ENCODE data around the gene NFATC2IP. TPM values are rescaled to one million over a fixed set of nuclear protein-coding genes. Genes with fewer than 3 reads are reported as not detected.

NFATC2IP gene
- total and polyA plus RNA-seq, 2 of the 13 experiments (the other 11 are each of a cell fraction or from before 2014, with no cell fraction given) = 32.1 to 48.5 TPM

- TF ChIP-seq ONECUT2 (CRISPR knock-in tag; IDR thresholded peaks at IDR 0.05) (no peak), TEAD2 (CRISPR knock-in tag; IDR thresholded peaks at IDR 0.05) (no peak), ZIK1 (CRISPR knock-in tag; IDR thresholded peaks at IDR 0.05; ENCODE audit: borderline replicate concordance, low read depth) (no peak), CHCHD3 (CRISPR knock-in tag; IDR thresholded peaks at IDR 0.05) (no peak), TSC22D2 (CRISPR knock-in tag; IDR thresholded peaks at IDR 0.05; ENCODE audit: borderline replicate concordance) (no peak), TCF12 (IDR thresholded peaks at IDR 0.05) (no peak), TCF12 (CRISPR knock-in tag; IDR thresholded peaks at IDR 0.05) (0 out of 2 replicates have a peak, but pooled peaks have one; percentile 9), PATZ1 (CRISPR knock-in tag; IDR thresholded peaks at IDR 0.05) (peak; percentile 87), ZNF264 (CRISPR knock-in tag; IDR thresholded peaks at IDR 0.05) (peak; percentile 89), ZNF607 (CRISPR knock-in tag; IDR thresholded peaks at IDR 0.05; ENCODE audit: borderline replicate concordance) (no peak), IRF2 (CRISPR knock-in tag; IDR thresholded peaks at IDR 0.05) (no peak), DMAP1 (CRISPR knock-in tag; IDR thresholded peaks at IDR 0.05) (no peak), ZNF235 (CRISPR knock-in tag; IDR thresholded peaks at IDR 0.05; ENCODE audit: borderline replicate concordance) (no peak), NFE2 (CRISPR knock-in tag; IDR thresholded peaks at IDR 0.05) (no peak), DMTF1 (CRISPR knock-in tag; IDR thresholded peaks at IDR 0.05) (no peak), MTF1 (CRISPR knock-in tag; IDR thresholded peaks at IDR 0.05) (no peak), ZNF891 (CRISPR knock-in tag; IDR thresholded peaks at IDR 0.05) (no peak), ZNF230 (CRISPR knock-in tag; IDR thresholded peaks at IDR 0.05) (no peak), TERF1 (CRISPR knock-in tag; IDR thresholded peaks at IDR 0.05) (no peak), SMAD1 (CRISPR knock-in tag; IDR thresholded peaks at IDR 0.05; ENCODE audit: borderline replicate concordance, low read depth) (no peak), TFAP4 (IDR thresholded peaks at IDR 0.05; ENCODE audit: borderline replicate concordance, low read depth) (peak; percentile 74), ZFP1 (CRISPR knock-in tag; IDR thresholded peaks at IDR 0.05) (no peak), TBX2 (CRISPR knock-in tag; IDR thresholded peaks at IDR 0.05; ENCODE audit: borderline replicate concordance) (no peak), ATM (IDR thresholded peaks at IDR 0.05; ENCODE audit: borderline replicate concordance) (no peak), ZNF501 (CRISPR knock-in tag; IDR thresholded peaks at IDR 0.05) (no peak), IKZF1 (IDR thresholded peaks at IDR 0.05) (no peak), FOXC1 (CRISPR knock-in tag; IDR thresholded peaks at IDR 0.05; ENCODE audit: borderline replicate concordance) (no peak)
Observed at GRCh38 chr16:28923652-28924398, 26.9 kb upstream of the NFATC2IP start (continued).

Data from HepG2 (cell line).